ENCODE data around the gene RPS15.

Gene RPS15

DNA sequence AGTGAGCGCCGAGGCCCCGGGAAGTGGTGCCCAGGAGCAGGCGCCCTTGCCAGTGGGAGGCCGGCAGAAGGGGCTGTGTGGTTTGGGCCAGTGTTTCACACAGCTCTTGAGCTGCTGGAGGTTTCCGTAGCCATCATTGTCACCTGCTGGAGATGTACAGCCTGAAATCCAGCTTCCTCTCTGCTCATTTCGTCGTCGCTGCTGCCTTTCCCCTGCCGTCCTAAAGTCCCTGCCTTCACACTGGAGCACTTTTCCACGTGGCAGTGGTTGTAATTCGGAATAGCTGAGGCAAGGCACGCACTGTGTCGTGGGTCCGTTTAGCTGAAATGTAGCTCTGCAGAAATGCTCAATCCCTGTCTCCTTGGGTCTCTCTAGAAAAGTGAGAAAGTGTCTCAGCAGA is 17.6 kb upstream of the RPS15 start:
- no peak for DNase-seq

DNA sequence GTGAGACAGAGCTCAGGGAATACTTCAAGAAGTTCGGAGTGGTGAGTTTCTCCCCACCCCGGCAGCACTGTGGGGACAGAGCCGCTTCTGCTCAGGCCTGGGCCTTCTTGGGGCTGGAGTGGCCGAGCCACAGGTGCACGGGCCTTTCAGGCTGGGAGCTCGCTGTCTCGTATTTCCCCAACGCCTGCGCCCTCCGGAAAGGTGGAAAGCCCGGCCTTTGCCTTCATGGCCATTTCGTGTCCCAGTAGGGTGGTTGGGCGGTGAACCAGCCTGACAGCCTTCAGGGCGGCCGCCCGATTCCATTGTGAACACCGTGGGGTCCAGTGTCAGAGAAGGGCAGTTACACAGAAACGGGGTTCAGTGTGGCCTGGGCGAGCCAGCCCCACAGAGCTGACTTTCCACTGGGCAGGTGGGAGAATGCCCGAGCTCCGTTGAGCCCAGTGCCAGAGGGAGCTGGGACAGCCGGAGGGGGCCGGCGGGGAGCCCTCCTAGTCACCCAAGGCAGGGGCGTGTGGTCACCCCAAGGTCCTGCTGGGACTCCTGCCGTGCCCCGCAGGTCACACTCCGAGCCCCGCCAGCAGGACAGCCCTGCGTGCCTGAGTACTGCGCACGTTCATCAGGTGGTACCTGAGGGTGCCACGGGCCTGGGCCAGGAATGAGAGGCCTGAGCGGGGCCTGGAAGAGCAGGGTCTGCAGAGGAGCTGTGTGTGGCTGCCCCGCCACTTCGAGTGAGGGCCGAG is 16.8 kb upstream of the RPS15 start:
- DNase-seq: no peak

DNA sequence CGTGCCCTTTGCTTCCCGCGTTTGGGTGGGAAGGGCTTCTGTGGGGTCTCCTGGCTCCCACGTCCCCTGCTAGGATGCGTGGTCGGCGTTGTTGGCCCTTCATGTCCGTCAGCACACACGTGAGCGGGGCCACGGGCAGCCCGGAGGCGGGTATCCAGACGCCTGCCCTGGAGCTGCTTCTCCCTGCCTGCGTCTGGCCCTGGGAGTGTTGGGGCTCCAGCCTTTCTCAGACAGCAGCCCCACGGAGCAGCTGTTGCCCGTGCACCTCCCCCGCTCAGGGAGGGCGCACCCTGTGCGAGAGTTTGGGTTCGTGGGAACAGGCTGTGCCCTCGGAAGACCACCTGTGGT is 16.3 kb upstream of the RPS15 start:
- DNase-seq: no peak

DNA sequence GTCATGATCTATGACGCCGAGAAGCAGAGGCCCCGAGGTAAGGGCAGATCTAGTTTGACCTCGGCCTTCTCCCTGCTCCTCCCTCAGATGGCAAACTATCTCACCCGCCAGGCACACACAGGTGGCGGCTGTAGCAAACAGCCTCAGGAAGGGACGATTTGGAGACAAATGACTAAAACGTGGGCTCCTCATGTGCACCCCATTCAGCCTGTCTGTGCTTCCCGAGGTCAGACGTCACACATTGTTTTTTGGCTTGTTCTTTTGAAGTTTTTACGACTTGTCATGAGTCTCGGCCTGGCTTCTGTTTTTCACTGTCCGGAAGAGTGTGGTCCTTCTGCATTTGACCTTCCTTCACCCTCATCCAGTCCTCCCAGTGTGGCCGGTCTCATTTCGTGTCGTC is 15.8 kb upstream of the RPS15 start:
- no peak for DNase-seq

DNA sequence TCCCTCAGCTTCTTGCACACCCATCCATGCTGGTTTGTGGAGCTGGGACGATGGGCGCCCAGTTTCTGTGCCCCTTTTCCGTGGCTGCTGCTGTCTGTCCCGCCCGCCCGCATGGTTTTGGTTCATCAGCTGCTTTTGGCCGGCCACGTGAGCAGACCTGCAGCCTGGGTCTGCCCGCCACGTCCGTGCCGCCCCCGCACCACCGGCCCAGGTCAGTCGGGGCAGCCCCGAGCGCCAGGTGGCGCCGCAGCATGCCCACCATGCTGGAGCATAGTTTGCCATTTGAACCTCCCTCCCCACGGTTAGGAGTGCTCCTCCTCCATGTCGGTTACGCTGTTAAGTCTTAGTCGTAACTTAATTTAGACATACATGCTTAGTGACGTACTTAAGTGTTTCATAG is 15.3 kb upstream of the RPS15 start:
- DNase-seq: no peak

DNA sequence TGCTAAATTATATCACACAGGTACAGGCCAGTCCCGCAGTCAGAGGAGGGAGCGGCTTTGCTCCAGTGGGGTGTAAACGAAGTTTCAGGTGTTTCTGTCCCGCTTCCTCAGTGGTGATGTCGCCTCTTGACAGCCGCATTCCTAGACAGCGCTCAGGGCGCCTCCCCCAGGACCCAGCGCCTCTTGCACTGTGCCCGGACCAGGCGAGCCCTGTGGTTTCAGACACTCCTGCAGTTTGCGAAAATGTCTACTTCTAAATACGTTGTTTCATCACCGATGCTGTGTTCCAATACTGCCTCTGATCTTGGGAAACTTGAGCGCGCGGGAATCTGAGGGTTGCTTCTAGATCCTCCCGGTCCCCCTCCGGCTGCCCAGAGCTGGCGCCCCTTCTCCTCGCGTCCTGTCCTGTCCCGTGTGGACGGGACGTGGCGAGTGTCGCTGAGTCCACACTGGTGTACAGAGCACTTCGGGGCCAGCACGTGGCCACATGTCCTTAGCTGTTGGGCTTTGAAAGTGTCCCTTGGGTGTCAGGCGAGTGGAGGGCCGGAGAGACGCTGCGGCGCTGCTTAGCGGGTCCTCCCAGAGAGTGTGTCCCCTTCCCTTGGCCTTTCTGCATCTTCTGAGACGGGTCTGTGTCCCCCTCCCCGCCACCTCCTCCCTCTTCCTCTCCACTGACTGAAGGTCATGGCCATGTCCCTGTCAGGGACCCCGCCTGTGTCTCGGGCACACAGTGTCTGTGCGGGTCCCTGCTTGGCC is 14.6 kb upstream of the RPS15 start:
- DNase-seq: no peak

DNA sequence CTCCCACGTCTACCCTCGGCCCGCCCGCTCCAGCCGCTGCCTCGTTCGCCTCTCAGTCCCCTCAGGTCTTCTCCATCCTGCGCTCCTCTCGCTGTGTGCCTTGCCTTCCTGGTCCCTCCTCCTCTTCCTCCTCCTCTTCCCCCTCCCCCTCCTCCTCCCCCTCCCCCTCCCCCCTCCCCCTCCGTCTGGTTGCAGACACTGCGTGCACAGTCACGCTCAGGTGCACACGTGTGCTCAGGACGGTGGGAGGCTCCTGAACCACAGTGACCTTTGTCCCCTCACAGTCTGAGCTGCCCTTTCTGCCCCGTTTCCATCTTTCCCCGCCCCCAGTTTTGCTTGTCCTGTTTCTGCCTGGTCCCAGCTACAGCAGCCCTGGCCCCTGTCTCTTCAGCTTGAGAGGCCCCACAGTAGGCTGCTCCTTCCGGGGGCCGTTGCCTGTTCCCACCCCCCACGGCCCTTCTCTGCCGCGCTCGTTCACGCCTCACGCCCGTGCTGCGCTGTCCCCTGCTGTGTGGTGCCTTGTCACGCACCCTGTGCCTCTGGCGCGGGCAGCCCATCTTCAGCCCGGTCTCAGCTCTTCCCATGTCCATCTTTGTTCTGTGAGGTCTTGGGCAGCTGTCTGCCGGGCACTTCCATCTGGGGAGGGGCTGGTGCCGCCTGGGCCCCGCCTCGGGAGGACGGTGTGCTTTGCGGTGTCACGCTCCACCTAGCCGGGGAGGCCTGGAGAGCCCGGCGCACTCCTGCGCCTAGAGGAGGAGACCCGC is 13.8 kb upstream of the RPS15 start:
- no peak for DNase-seq

DNA sequence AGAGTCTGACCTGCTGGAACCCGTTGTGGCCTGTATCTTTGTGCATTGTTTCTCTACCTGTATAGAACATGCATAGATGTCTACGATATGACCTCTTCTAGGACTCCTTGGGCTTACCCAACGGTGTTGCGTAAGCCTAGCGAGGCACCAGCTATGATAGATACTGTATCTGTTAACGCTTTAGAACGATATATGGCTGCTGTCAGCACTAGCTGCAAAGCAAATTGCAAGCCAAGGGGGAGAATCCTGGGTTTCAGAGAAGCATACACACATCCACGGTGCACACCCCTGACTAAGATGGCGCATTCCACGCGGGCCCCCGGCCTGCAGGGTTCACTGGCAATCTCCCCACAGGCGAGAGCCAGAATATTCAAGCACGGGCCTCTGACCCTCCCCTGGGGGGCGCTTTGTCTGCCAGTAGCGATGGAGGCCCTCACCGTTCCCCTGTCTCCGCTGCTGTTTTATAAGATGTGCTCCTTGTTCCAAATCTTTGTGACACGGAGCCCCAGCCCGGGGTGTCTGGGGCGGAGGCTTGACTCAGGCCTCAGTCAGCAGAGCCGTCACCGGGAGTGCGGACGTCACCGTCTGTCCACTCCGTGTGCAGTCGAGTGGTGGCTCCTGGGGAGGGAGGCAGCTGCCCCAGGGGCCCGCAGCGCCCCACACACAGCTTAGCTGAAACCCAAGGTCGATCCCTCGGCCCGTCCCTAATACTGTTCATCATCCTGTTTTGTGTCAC is 12.9 kb upstream of the RPS15 start:
- no peak for DNase-seq

DNA sequence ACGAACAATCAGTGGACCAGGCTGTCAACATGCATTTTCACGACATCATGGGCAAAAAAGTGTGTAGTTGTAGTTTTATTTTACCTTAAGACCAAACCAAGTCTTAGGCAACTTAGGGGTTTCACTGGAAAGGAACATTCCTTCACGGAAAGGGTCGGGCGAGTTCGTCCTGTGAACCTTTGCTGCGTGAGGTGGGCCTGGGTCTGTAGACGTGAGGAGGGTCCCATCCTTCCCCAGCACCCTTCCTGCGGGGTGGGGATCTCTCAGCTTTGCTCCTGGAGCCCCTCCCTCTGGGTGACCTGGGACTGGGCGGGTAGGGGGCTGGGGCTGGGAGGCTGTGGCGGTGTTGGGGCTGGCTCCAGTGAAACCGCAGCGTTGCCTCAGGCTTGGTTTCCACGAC is 12.3 kb upstream of the RPS15 start:
- DNase-seq: no peak

DNA sequence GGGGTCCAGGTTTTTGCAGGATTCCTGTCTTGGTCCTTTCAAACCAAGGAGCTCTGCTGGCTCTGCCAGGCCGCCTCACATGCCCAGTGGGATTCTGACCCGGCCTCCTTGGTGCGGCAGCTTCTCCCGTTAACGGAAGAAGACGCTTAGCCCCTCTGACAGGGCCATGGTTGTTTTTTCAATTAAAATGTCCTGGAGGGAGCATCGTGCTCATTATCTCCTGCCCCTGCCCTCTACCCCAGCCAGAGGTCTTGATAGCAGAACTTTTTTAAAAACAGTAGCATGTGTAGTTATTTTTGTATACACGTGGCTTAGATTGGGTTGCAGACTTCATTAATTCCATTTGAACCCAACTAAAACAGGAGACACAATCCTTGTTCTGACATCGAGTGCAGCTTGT is 11.5 kb upstream of the RPS15 start:
- DNase-seq: no peak

DNA sequence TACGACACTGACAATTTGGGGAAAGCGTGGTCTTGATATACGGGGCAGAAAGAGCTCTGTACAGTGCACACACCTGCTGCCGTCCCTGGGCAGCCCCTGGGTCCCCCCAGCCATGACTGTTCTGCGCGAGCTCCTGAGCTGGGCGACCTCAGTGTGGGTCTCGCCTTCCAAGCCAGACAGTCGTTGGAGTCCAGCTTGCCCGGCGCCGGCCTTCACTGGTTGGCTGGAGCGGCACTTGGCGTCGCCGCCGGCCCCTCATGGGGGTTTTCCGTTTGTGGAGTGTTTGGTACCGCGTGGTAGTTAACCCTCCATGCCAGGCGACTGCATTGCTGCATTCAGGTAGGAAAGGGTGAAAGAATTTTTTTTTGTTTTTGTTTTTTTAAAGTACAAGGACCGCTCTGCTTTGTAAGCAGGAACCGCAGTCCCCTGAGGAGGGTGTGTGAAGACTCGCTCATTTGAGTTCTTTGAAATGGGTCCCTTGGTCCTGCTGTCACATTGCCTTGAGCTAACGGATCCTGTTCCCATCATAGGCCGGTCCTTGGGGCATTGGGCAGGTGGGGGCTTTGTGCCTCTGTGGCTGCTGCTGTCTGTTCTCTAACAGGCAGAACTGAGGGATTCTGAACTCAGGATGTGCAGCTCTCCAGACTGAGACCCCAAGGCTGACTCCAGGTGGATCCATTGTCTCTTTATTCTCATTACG is 10.8 kb upstream of the RPS15 start:
- no peak for DNase-seq

DNA sequence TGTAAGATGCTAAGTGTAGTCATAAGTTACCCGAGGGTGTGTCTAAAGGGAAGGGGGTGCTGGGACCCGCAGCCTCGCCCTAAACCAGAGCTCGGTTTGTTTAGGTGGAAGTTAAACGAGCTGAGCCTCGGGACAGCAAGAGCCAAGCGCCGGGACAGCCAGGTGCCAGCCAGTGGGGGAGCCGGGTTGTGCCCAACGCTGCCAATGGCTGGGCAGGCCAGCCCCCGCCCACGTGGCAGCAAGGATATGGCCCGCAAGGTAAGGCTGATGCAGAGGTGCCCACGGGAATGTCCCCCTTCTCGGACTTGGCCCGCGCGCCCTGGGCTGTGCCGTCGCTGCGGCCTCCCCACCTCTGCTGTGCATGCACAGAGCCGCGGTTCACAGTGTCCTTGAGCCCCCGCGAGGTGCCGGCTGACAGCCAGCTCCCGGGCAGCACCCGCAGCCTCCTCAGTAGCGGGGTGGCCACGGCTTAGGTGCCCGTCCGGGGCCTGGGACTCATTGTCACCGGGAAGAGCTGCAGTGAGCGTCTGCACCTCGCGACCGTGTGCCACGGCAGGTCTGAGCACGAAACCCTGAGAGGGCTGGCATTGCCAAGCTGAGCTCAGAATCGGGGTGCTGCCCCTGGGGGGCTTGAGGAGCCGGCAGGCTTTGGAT is 9.3 kb upstream of the RPS15 start:
- DNase-seq: no peak

DNA sequence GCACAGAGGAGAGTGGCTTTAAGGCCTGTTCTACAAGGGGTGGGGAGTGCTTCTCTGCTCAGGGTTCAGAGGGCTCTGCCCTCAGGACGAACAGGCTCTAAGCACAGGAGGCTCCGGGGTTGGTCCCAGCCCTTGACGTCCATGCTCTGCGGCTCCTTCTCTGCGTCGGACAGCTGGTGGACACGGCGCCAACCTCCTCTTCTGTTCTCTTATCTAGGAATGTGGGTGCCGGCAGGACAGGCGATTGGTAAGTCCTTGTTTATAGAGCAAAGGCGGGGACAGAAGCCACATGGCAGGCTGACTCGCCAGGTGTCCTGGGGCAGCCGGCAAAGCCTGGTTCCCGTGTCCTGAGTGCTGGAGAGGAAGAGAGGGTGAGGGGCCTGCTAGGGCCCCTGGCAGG is 8.4 kb upstream of the RPS15 start:
- DNase-seq: no peak

DNA sequence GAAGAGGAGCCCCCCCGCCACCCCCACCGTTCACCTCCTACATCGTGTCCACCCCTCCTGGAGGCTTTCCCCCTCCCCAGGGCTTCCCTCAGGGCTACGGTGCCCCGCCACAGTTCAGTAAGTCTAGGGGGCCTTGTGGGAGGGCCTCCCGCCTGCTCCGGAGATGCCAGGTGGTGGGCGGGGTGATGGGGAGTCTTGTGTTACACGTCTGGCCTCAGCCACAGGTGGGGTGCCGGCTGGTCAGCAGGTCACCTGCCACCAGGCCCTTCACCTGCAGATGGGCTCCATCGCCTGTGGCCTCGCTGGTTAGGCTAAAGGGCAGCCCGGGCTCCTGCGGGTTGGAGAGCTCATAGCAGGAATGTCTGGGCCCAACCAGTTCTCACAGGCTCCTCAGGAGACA is 8.0 kb upstream of the RPS15 start:
- no peak for DNase-seq

DNA sequence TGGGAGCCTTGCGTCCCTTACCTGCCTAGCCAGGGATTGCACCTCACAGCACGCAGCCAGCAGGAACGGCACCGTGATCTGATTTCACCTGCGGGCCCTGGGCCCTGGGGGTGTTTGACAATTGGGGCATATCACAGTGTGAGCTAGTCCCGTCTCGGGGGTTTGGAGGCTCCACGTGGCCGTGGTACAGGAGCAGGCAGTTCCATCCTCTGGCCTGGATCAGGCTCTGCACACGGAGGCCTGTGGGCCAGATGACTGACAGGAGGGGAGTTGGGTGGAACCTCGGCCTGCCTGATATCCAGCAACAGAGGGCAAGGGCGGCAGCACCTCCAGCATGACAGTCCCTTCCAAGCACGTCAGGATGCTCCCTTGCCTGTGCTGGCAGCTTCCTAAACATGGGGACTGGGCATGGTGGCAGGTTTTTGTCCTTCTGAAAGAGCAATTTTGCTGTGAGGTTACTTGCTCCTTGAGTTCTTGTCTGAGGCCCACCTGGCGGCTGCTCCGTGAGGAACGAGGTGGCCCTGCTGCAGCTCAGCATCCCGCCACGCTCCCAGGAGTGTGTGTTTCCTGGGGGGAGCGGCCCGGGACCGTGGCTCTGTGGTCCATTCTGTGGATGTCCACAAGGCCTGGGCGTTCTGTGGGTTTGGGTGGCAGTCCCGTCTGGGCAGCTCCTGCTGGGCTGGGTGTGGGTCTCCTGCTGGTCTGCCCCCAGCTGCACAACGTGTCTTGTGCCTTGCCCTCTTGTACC is 6.3 kb upstream of the RPS15 start:
- DNase-seq: no peak

DNA sequence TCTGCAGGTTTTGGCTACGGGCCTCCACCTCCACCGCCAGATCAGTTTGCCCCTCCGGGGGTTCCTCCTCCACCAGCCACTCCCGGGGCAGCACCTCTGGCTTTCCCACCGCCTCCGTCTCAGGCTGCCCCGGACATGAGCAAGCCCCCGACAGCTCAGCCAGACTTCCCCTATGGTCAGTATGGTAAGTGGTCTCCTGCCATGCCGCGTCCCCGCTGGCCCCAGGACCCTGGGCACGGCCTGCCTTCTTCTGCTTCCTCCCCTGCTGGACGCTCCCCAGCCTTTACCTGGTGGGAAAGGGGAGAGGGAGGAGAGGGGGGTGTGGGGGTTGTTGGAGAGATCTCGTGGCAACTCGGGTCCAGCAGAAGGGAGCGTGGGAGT is 5.7 kb upstream of the RPS15 start:
- no peak for DNase-seq

DNA sequence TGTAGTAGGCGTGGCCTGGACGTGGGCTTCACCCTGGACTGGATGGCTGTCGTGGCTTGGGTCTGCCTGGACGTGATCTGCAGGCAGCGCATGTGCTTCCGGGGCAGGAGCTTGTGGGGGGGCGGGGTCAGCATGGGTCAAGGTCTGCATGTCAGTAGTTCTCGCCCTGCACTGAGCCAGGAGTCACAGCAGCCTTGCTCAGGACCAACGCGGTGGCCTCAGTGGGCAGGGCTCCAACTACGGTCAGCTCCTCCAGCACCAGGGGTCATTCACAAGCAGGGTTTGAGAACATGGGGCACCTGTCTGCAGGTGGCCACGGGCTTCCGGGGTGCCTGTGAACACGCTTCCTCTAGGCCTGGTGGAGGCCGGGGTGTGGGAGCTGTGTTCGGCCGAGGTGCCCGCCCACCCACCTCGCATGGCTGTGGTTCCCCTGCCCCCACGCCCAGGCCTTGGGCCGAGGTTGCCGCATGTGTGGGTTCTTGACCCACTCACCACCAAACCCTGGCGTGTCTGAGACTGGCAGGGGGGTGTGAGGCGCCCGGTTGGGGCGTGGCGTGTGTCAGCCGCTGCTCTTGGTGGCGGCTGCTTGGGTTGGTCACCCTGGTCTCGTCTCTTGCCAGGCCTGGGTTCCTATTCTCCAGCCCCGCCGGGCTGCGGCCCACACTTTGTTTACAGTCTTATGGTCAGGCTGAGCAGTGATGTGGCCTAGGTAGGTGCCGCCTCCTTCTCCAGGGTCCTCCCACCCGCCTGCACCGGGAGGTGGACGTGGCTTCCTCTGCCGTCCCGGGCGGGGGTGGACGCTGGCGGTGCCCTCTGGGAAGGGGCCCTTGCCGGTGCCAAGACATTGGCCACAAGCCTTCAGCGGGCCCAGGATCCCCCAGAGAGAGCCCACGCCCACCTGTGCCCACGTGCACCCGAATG is 4.8 kb upstream of the RPS15 start:
- DNase-seq: no peak

DNA sequence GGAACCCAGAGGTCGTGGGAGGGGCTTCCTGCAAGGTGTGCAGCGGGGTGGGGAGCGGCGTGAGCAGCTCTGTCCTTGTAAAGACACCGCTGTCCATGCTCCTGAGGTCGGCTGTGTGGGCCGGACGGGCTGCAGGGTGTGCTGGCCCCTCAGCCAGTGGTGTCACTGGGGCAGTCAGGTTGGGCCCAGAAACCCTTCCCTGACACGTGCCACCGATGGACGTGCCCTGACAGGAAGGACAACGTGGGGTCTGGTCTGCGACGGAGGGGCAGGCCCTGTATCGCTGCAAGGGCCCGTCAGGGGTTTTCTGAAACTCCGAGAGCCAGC is 4.2 kb upstream of the RPS15 start:
- DNase-seq: no peak

DNA sequence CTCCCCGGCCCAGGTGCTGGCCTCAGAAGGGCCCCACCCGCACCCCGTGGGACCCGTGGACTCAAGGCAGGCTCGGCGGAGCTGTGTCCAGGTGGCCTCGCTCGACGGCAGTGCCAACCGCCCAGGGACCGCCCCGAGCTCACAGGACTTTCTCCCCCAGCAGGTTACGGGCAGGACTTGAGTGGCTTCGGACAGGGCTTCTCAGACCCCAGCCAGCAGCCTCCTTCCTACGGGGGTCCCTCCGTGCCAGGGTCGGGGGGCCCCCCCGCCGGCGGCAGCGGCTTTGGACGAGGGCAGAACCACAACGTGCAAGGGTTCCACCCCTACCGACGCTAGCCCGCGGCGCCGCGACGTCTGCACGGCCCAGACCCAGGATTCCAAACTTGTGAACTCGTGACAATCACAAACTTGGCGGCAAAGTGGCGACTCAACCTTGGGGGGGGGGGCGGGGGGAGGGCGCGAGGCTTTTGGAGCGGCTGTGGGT is 3.6 kb upstream of the RPS15 start:
- DNase-seq: no peak

DNA sequence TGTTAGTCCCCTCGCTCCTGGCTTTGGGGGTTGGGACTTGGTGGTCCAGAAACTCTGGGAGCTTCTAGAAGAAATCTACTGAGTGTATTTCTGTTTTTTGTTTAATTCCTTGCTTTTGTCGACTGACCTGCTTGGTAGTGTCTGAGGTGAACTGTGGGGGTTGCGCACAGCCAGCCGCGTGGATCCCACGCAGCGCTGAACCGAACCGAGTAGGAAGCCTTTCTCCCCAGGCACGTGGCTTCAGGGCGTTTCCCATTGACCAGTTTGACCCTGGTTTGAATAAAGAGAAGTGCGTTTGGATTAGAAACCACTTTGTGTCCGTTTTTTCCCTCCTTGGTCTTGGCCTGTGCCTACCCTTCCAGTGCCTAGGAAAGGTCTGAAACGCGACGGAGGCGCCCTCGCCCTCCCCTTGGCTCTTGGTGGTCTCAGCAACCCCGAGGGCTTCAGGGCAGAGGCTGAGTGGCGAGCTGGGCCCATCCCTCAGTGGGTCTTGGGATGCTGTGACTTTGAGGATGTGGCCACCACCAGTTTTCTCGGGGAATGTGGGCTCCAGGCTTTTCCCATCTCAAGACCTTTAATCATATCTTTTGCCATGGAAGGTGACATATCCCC is 2.7 kb upstream of the RPS15 start:
- DNase-seq: peak; percentile 27 to 28
